WTC11 (cell line): ENCODE measurements around the gene SMARCC2. TPM values are rescaled to one million over a fixed set of nuclear protein-coding genes. Genes with fewer than 3 reads are reported as not detected.

Experiments used
- ATAC-seq: fragments of 200-7000 bp; cut with Tn5 transposase; 2 replicates; pipeline ENCODE4 v1.10.0; 2021; ENCODE audit warnings: mild to moderate bottlenecking, moderate library complexity
- CTCF ChIA-PET: fragments of 300-600 bp; sonication (Branson Sonifier 250); formaldehyde crosslinking; loops from one replicate; lab custom pipeline; 2021; ENCODE audit warnings: antibody characterized with exemption; lab: Charles Lee
- POLR2A ChIA-PET: fragments of 350-600 bp; sonication (Branson Sonifier 250); formaldehyde crosslinking; loops from one replicate; lab custom pipeline; 2021; ENCODE audit warnings: antibody characterized with exemption; lab: Charles Lee
- DNase-seq: peaks from one replicate; pipeline ENCODE4 v3.0.0; 2021; ENCODE audit warnings: low spot score
- H3K27ac Mint-ChIP-seq: 2 replicates; pipeline ENCODE4 v1.8.0; 2021; ENCODE audit warnings: mixed read lengths
- H3K27me3 Mint-ChIP-seq: 2 replicates; pipeline ENCODE4 v1.8.0; 2021; ENCODE audit warnings: low read depth, mild to moderate bottlenecking, moderate library complexity, mixed read lengths
- H3K36me3 Mint-ChIP-seq: 2 replicates; pipeline ENCODE4 v1.8.0; 2021; ENCODE audit warnings: mixed read lengths
- H3K4me1 Mint-ChIP-seq: 2 replicates; pipeline ENCODE4 v1.8.0; 2022; ENCODE audit warnings: mixed read lengths
- H3K4me3 Mint-ChIP-seq: 2 replicates; pipeline ENCODE4 v1.8.0; 2021; ENCODE audit warnings: mild to moderate bottlenecking, moderate library complexity, mixed read lengths
- H3K9me3 Mint-ChIP-seq: 2 replicates; pipeline ENCODE4 v1.8.0; 2021; ENCODE audit warnings: mixed read lengths
- ARID4B ChIP-seq: sonication (generic); formaldehyde crosslinking; IDR thresholded peaks from 2 replicates; pipeline ENCODE4 v1.8.0; 2023; ENCODE audit warnings: missing genetic modification reagents, mild to moderate bottlenecking, borderline replicate concordance
- ATF2 ChIP-seq: sonication (generic); formaldehyde crosslinking; IDR thresholded peaks from 2 replicates; pipeline ENCODE4 v1.8.1; 2022; ENCODE audit warnings: low read depth, missing genetic modification reagents, borderline replicate concordance
- ATF3 ChIP-seq: sonication (generic); formaldehyde crosslinking; conservative IDR thresholded peaks from 2 replicates; pipeline ENCODE4 v1.8.1; 2022; ENCODE audit warnings: mild to moderate bottlenecking, missing genetic modification reagents
- CBFB ChIP-seq: sonication (generic); formaldehyde crosslinking; IDR thresholded peaks from 2 replicates; pipeline ENCODE4 v1.8.1; 2022; ENCODE audit warnings: mild to moderate bottlenecking, low read depth, missing genetic modification reagents
- CREM ChIP-seq: sonication (generic); formaldehyde crosslinking; IDR thresholded peaks from 2 replicates; pipeline ENCODE4 v1.8.1; 2022; ENCODE audit warnings: mild to moderate bottlenecking, missing genetic modification reagents, moderate library complexity
- E2F1 ChIP-seq: sonication (generic); formaldehyde crosslinking; IDR thresholded peaks from 2 replicates; pipeline ENCODE4 v1.8.0; 2022; ENCODE audit warnings: mild to moderate bottlenecking, missing genetic modification reagents
- E2F5 ChIP-seq: sonication (generic); formaldehyde crosslinking; IDR thresholded peaks from 2 replicates; pipeline ENCODE4 v1.8.1; 2022; ENCODE audit warnings: mild to moderate bottlenecking, moderate library complexity, missing genetic modification reagents
- EMX1 ChIP-seq: fragments of 250-450 bp; sonication (Bioruptor Pico); IDR thresholded peaks from 2 replicates; pipeline ENCODE4 v1.8.0; 2021; ENCODE audit warnings: mild to moderate bottlenecking
- FOXP4 ChIP-seq: sonication (generic); formaldehyde crosslinking; IDR thresholded peaks from 2 replicates; pipeline ENCODE4 v1.8.0; 2022; ENCODE audit warnings: mild to moderate bottlenecking, missing genetic modification reagents
- GABPB1 ChIP-seq: sonication (generic); formaldehyde crosslinking; IDR thresholded peaks from 2 replicates; pipeline ENCODE4 v1.8.1; 2023; ENCODE audit warnings: mild to moderate bottlenecking, missing genetic modification reagents
- IRF1 ChIP-seq: sonication (generic); formaldehyde crosslinking; IDR thresholded peaks from 2 replicates; pipeline ENCODE4 v1.8.0; 2023; ENCODE audit warnings: missing genetic modification reagents
- MAX ChIP-seq: sonication (generic); formaldehyde crosslinking; IDR thresholded peaks from 2 replicates; pipeline ENCODE4 v1.8.0; 2022; ENCODE audit warnings: mild to moderate bottlenecking, missing genetic modification reagents
- MXD4 ChIP-seq: fragments of 250-450 bp; sonication (Bioruptor Pico); IDR thresholded peaks from 2 replicates; pipeline ENCODE4 v1.8.0; 2021; ENCODE audit warnings: mild to moderate bottlenecking, moderate library complexity, borderline replicate concordance
- MYBL2 ChIP-seq: sonication (generic); formaldehyde crosslinking; IDR thresholded peaks from 2 replicates; pipeline ENCODE4 v1.8.1; 2023; ENCODE audit warnings: mild to moderate bottlenecking, moderate library complexity, missing genetic modification reagents
- PRRX2 ChIP-seq: fragments of 250-450 bp; sonication (Bioruptor Pico); IDR thresholded peaks from 2 replicates; pipeline ENCODE4 v1.8.0; 2021; ENCODE audit warnings: mild to moderate bottlenecking
- SMAD4 ChIP-seq: sonication (generic); formaldehyde crosslinking; IDR thresholded peaks from 2 replicates; pipeline ENCODE4 v1.8.0; 2022; ENCODE audit warnings: mild to moderate bottlenecking, missing genetic modification reagents
- SOX15 ChIP-seq: fragments of 250-450 bp; sonication (Bioruptor Pico); IDR thresholded peaks from 2 replicates; pipeline ENCODE4 v1.9.0; 2021; ENCODE audit warnings: mild to moderate bottlenecking
- SP1 ChIP-seq: sonication (generic); formaldehyde crosslinking; conservative IDR thresholded peaks from 2 replicates; pipeline ENCODE4 v1.8.1; 2022; ENCODE audit warnings: missing genetic modification reagents
- TCF7 ChIP-seq: sonication (generic); formaldehyde crosslinking; IDR thresholded peaks from 2 replicates; pipeline ENCODE4 v1.8.0; 2022; ENCODE audit warnings: mild to moderate bottlenecking, low read depth, missing genetic modification reagents, moderate library complexity
- ZNF317 ChIP-seq: sonication (generic); formaldehyde crosslinking; IDR thresholded peaks from 2 replicates; pipeline ENCODE4 v1.8.1; 2023; ENCODE audit warnings: low read depth, mild to moderate bottlenecking, moderate library complexity, missing genetic modification reagents, borderline replicate concordance
- total RNA-seq: library from RNA; stranded (reverse); gene quantifications from 3 replicates; pipeline ENCODE4 v1.2.3, GENCODE V29; 2021

The SMARCC2 gene
- total RNA-seq, 1 experiment from 2014 or later, result 76.8 TPM

- TF ChIP-seq GABPB1 (CRISPR knock-in tag) (no peak), ZNF317 (no peak), IRF1 (no peak), PRRX2 (CRISPR knock-in tag) (no peak), FOXP4 (CRISPR knock-in tag) (no peak), SP1 (CRISPR knock-in tag) (no peak)
- TF ChIP-seq, all 79 proteins: peak for 0
Observed at GRCh38 chr12:56223571-56224101, 34.4 kb upstream of the SMARCC2 start (continued).

- DNase-seq, result no peak
- Mint-ChIP-seq H3K27me3 (no peaks in the 10 kb centered on the region), H3K27ac (peak overlapping the region; percentile 100), H3K4me3 (peak overlapping the region; percentile 98), H3K36me3 (peaks cover 11% of the 10 kb centered on the region), H3K9me3 (no peaks in the 10 kb centered on the region), H3K4me1 (peaks cover 33% of the 10 kb centered on the region)
- TF ChIP-seq CREM (0 out of 2 replicates have a peak, but pooled peaks have one; percentile 1), MXD4 (no peak), E2F1 (CRISPR knock-in tag) (0 out of 2 replicates have a peak, but pooled peaks have one; percentile 15), CBFB (CRISPR knock-in tag) (no peak)
- no peak for ATAC-seq
- POLR2A ChIA-PET, result interaction anchor here (0.6 to 2.6 kb wide), 24 partner anchors 8 to 484 kb away, joined by 3 to 33 read pairs (median 6); partner anchors contain the start of genes ANKRD52, ATP5F1B, CNPY2 and COQ10A
- CTCF ChIA-PET, result interaction anchor here (0.6 to 3.6 kb wide), 26 partner anchors 8 to 484 kb away, joined by 3 to 102 read pairs (median 6); partner anchors contain the start of genes ANKRD52, COQ10A, ESYT1 and PA2G4
Observed at GRCh38 chr12:56222531-56222895, 33.2 kb upstream of the SMARCC2 start.

- H3K27ac Mint-ChIP-seq, result peak within 1 kb of the TSS; percentile 100
- ChIA-PET CTCF (interaction anchor here (0.6 to 3.6 kb wide), 39 partner anchors 9 to 483 kb away, joined by 3 to 102 read pairs (median 5); partner anchors contain the start of genes ANKRD52, CNPY2, COQ10A and ERBB3), POLR2A (interaction anchor here (0.5 to 2.6 kb wide), 39 partner anchors 9 to 1284 kb away, joined by 3 to 33 read pairs (median 5); partner anchors contain the start of genes ANKRD52, ATP5F1B, CNPY2 and COQ10A)
- peaks cover 15% of the 10 kb centered on the region for H3K36me3 Mint-ChIP-seq
- H3K9me3 Mint-ChIP-seq, result no peaks in the 10 kb centered on the region
- peaks cover 33% of the 10 kb centered on the region for H3K4me1 Mint-ChIP-seq
- H3K4me3 Mint-ChIP-seq, result peak within 1 kb of the TSS; percentile 98
- ATAC-seq (peak; percentile 75), DNase-seq (peak; percentile 97)
- H3K27me3 Mint-ChIP-seq, result no peaks in the 10 kb centered on the region
- TF ChIP-seq EMX1 (CRISPR knock-in tag) (no peak), CREM (peak; percentile 77), ARID4B (CRISPR knock-in tag) (peak; percentile 76; the same call in 1 of the 2 replicates), SMAD4 (CRISPR knock-in tag) (no peak), MAX (CRISPR knock-in tag) (peak; percentile 65), MYBL2 (CRISPR knock-in tag) (no peak), MXD4 (no peak), E2F5 (CRISPR knock-in tag) (peak; percentile 66; the same call in 1 of the 2 replicates), ATF3 (CRISPR knock-in tag) (no peak), TCF7 (CRISPR knock-in tag) (no peak), SOX15 (CRISPR knock-in tag) (no peak), ATF2 (CRISPR knock-in tag) (no peak)
Observed at GRCh38 chr12:56221757-56222530, 32.7 kb upstream of the SMARCC2 start, which contains the start of gene RNF41. RNF41 (minus strand) TSS chr12:56221922; CDS start chr12:56214047, 7,875 bp downstream.
